ENCODE results near the gene MAGEA11. TPM values are rescaled to one million over a fixed set of nuclear protein-coding genes. Genes with fewer than 3 reads are reported as not detected.
"Not testable (repeated sequence)": the region's sequence is repeated elsewhere in the genome, so short reads cannot be mapped to it uniquely, and the experiment has no call there.

MAGEA11 gene
- polyA plus RNA-seq, 1 donor from 2014 or later = not detected

DNA sequence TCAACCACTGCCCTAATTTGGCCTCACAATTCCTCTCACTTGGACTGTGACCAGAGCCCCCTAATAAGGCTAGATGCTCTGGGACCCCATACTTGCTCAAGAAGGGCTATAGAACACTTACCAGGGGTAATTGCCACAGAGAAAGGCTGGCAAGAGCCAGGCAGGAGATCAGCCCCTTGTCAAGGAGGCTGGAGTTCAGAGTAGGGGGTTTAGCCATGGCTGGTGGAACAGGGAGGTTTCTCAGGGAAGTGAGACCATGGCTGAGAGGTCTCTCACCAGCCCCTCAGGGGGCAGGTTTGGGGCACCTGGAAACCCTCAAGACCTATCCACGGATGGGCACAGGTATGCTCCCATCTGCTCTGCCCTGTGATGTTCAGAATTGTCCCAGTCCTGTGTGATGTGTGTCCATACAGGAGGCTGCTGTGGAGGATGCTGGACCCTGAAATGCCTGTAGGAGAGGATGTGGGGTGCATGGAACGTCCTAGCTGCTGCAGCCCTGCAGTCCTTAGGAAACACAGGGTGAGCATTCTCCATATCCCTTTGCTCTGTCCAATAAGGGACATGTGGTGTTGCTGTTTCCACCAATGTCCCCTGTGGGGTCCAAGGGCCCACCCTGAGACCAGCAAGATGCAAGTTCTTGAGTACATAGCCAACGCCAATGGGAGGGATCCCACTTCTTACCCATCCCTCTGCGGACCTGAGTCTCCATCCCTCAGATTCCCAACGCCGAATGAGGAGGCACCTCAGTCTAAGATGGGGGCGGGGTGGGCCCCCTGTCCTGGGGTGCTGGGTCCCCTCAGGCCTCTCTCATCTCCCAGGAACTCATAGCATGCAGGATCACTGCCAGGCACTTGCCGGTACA lies 45.6 kb downstream of the MAGEA11 start:
- Mint-ChIP-seq H3K4me1 (no peaks in the 10 kb centered on the region), H3K9me3 (no peaks in the 10 kb centered on the region), H3K27ac (peak overlapping the region in 1 of 3 donors; percentile 69), H3K36me3 (no peaks in the 10 kb centered on the region), H3K4me3 (no peak overlapping the region), H3K27me3 (peaks cover 2% of the 10 kb centered on the region)

DNA sequence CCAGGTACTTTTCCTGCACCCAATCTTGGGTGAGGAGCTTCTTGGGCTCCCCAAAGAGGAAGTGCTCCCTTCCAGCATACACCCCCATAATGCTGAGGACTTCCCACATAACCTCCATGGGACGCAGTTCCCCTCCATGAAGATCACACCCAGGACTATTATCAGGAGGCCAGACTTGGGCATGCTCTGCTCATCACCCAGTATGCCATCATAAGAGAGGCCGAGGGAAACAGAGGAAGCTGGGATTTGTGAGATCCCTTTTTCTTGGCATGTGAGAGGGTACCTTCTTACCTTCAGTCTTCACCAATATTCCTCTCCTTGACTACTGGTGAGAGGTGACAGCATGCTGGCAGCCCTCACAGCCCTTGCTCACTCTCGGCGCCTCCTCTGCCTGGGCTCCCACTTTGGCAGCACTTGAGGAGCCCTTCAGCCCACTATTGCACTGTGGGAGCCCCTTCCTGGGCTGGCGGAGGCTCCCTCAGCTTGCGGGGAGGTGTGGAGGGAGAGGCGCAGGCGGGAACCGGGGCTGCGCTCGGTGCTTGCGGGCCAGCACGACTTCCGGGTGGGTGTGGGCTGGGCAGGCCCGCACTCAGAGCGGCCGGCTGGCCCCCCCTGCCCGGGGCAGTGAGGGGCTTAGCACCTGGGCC lies 46.3 kb downstream of the MAGEA11 start:
- no peak overlapping the region for H3K4me3 Mint-ChIP-seq
- peak overlapping the region in 1 of 3 donors; percentile 69 for H3K27ac Mint-ChIP-seq
- no peaks in the 10 kb centered on the region for H3K9me3 Mint-ChIP-seq
- H3K4me1 Mint-ChIP-seq = no peaks in the 10 kb centered on the region
- H3K27me3 Mint-ChIP-seq = peaks cover 1% of the 10 kb centered on the region
- no peaks in the 10 kb centered on the region for H3K36me3 Mint-ChIP-seq

DNA sequence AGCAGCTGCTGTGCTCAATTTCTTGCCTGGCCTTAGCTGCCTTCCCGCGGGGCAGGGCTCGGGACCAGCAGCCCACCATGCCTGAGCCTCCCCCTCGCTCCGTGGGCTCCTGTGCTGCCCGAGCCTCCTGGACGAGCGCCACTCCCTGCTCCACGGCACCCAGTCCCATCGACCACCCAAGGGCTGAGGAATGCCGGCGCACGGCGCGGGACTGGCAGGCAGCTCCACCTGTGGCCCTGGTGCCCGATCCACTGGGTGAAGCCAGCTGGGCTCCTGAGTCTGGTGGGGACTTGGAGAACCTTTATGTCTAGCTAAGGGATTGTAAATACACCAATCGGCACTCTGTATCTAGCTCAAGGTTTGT lies 46.8 kb downstream of the MAGEA11 start:
- H3K27me3 Mint-ChIP-seq, H3K4me3 Mint-ChIP-seq, H3K9me3 Mint-ChIP-seq, H3K4me1 Mint-ChIP-seq, H3K27ac Mint-ChIP-seq, H3K36me3 Mint-ChIP-seq: not testable (repeated sequence)

DNA sequence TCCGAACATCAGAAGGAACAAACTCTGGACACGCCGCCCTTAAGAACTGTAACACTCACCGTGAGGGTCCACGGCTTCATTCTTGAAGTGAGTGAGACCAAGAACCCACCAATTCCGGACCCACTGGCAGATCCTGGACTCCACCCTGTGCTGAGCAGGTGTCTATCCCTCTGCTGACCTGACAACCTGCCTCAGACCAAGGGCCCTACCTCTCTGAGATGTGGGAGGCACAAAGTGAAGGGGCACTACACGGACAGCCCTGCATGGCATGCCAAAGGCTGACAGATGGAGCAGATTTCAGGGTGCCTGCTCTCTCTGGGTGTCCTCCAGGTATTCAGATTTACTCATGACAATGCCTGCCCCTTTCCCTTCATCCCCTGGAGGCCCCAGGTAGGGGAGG lies 48.0 kb downstream of the MAGEA11 start:
- Mint-ChIP-seq H3K27me3 (peaks cover 2% of the 10 kb centered on the region), H3K4me3 (no peak overlapping the region), H3K27ac (no peak overlapping the region), H3K4me1 (no peaks in the 10 kb centered on the region), H3K36me3 (no peaks in the 10 kb centered on the region), H3K9me3 (peaks cover 0 to 2% (median 0%) of the 10 kb centered on the region in 3 donors)

DNA sequence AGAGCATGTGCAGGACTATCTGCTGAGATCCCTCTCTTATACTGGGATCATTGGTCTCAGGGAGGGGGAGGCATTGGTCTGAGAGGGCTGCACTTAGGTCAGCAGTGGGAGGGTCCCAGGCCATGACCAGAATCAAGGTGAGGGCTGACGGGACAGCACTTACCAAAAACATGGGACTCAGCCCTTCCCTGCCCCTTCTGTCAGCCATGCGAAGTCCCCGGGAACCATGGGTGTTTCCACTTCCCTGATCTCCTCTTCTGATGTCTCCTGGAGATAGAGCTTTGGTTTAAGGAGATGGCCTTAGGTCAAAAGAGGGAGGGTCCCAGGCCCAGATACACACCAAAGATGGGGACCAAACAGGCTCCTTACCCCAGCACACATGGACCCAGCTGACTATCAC lies 49.1 kb downstream of the MAGEA11 start:
- H3K4me1 Mint-ChIP-seq = no peaks in the 10 kb centered on the region
- peaks cover 2% of the 10 kb centered on the region for H3K27me3 Mint-ChIP-seq
- no peak overlapping the region for H3K27ac Mint-ChIP-seq
- no peaks in the 10 kb centered on the region for H3K36me3 Mint-ChIP-seq
- H3K4me3 Mint-ChIP-seq = no peak overlapping the region
- peaks cover 0 to 2% (median 0%) of the 10 kb centered on the region in 3 donors for H3K9me3 Mint-ChIP-seq

DNA sequence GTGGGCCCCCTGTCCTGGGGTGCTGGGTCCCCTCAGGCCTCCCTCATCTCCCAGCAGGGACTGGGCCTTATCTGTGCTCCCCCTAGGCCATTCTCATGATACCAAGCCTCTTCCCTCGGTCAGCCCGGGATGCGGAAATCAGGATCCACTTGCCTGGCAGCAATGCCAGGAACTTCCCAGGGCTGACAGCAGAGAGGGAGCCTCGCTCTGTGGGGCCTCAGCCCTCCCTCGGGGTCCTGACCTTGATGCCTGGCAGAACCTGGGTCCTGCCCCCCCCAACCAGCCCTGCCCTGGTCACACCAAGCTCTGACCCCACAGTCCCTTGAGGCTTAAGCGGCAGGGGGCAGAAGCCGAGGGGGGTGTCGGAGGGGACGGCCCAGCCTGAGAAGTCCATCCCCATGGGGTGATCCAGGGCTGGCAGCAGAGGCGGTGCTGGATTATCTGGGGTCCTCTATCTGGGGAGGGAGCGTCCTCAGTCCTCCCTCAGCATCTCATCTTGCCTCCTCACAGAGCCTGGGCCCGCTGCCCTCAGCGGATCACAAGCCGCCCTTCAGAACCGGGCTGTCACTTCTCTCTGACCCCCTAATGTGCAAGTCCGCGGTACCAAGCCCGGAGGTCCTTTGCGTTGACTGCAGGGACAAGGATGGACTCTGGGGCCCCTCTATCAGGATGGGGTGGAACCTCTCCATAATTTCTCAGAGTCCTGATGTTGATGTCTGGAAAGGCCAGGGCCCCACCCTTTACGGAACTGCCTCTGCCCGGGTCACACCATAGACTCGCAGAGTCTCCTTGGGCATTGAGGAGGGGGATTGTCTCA lies 50.2 kb downstream of the MAGEA11 start:
- not testable (repeated sequence) for H3K36me3 Mint-ChIP-seq, H3K4me3 Mint-ChIP-seq, H3K27ac Mint-ChIP-seq, H3K27me3 Mint-ChIP-seq, H3K4me1 Mint-ChIP-seq, H3K9me3 Mint-ChIP-seq

DNA sequence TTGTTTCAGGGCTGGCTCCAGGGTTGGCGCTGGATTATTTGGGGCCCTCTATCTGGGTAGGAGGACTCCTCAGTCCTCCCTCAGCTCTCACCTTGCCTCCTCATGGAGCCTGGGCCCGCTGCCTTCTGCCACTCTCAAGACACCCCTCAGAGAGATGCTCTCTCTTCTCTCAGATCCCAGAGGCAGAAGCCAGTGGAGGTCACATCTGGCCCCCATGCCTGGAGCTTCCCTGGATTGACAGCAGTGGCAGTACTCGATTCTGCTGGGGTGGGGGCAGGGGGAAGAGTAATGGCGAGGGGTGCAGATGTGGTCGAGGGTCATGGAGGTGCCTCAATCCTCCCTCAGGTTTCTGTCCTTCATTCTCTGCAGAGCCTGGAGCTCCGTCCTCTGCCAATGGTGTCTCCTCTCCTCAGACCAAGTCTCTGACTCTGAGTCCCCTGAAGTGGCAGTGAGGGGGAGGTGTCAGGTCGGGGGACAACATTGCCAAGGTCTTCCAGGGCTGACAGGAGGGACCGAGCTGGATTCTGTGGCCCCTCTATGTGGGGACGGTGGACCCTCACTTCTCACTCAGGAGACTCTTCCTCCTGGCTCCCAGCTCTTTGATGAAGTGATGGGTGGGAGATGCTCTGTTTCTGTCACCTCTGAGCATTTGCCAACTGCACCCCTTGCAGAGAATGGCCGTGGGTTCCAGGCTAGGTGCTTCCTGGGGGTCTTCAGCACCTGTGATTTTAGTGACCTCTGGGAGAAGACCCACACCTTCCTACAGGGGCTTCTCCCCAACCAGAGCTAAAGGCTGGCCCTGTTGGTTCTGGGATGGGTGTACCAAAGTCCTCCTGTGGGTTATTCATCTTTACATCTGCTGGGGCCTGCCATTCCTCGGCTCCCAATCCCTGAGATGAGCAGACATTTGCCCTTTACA lies 51.1 kb downstream of the MAGEA11 start:
- no peak overlapping the region for H3K4me3 Mint-ChIP-seq
- H3K27me3 Mint-ChIP-seq = peaks cover 2% of the 10 kb centered on the region
- no peaks in the 10 kb centered on the region for H3K36me3 Mint-ChIP-seq
- H3K4me1 Mint-ChIP-seq = no peaks in the 10 kb centered on the region
- peaks cover 0 to 2% (median 0%) of the 10 kb centered on the region in 3 donors for H3K9me3 Mint-ChIP-seq
- H3K27ac Mint-ChIP-seq = no peak overlapping the region

Other genes starting within 250 kb of the MAGEA11 start
- gene IDS, start 206.8 kb upstream of the MAGEA11 start, polyA plus RNA-seq = 114 TPM
- 19.0 TPM for gene EOLA1, start 171.0 kb upstream of the MAGEA11 start, polyA plus RNA-seq
- gene HSFX3, start 162.1 kb upstream of the MAGEA11 start, polyA plus RNA-seq = not detected
- 0.46 TPM for gene MAGEA9B, start 124.6 kb upstream of the MAGEA11 start, polyA plus RNA-seq
- 0.16 TPM for gene HSFX2, start 116.7 kb upstream of the MAGEA11 start, polyA plus RNA-seq
- 18.2 TPM for gene TMEM185A, start 80.3 kb upstream of the MAGEA11 start, polyA plus RNA-seq
- gene HSFX1, start 62.0 kb downstream of the MAGEA11 start, polyA plus RNA-seq = not detected
- not detected for gene MAGEA9, start 69.9 kb downstream of the MAGEA11 start, polyA plus RNA-seq
- not detected for gene MAGEA8, start 169.1 kb downstream of the MAGEA11 start, polyA plus RNA-seq
- gene HSFX4, start 217.5 kb downstream of the MAGEA11 start, polyA plus RNA-seq = not detected
- 37.7 TPM for gene EOLA2, start 226.4 kb downstream of the MAGEA11 start, polyA plus RNA-seq